ENCODE measurements around the gene GATA6.
A peak's percentile ranks its signal among the peaks of the same experiment; 100 is the strongest.

The GATA6 gene

DNA sequence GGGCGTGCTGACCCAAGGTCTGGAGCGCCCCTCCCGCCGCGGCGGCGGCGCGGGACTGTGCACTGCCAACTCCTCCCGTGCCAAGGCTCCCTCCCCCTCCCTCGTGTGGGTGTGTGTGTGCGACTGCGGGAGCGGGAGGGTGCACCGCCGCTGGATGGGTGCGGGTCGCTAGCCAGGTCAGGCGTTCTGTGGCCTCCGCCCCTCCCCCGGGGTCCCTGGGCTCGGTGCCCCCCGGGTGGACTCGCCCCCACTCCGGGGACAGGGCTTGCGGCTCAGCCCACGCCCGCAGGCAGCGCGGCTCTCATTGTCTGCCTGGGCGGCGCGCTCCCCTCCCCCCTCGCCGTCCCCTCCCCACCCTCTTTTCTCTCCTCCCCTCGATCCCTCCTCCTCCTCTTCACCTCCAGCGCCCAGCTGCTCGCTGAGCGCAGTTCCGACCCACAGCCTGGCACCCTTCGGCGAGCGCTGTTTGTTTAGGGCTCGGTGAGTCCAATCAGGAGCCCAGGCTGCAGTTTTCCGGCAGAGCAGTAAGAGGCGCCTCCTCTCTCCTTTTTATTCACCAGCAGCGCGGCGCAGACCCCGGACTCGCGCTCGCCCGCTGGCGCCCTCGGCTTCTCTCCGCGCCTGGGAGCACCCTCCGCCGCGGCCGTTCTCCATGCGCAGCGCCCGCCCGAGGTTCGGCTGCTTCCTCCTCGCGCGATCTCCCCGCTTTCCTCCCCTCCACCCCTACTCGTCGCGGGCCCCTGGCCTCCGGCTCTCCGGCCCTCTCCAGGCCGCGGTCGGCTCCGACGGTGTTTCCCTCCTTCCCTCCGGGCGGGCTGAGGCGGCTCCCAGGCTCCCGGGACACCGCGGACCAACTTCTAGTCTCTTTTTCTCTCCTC lies at the start of gene GATA6:
TSS of gene GATA6 (plus strand) at position 579 of the 878 bp plus-strand sequence. CDS start 1,556 bp downstream, outside the sequence.
- Histone ChIP-seq H3K27me3 (replicated peaks; ENCODE audit: control insufficient read depth, insufficient read depth, low read length) (no peaks in the 10 kb centered on the region; the same call in 1 of the 2 replicates), H3K36me3 (ENCODE audit: control insufficient read depth, insufficient read depth, low read length) (no peaks in the 10 kb centered on the region), H3K4me3 (replicated peaks; ENCODE audit: low read depth, low read length) (peak within 1 kb of the TSS; percentile 67)
- TF ChIP-seq, protein P1, sequence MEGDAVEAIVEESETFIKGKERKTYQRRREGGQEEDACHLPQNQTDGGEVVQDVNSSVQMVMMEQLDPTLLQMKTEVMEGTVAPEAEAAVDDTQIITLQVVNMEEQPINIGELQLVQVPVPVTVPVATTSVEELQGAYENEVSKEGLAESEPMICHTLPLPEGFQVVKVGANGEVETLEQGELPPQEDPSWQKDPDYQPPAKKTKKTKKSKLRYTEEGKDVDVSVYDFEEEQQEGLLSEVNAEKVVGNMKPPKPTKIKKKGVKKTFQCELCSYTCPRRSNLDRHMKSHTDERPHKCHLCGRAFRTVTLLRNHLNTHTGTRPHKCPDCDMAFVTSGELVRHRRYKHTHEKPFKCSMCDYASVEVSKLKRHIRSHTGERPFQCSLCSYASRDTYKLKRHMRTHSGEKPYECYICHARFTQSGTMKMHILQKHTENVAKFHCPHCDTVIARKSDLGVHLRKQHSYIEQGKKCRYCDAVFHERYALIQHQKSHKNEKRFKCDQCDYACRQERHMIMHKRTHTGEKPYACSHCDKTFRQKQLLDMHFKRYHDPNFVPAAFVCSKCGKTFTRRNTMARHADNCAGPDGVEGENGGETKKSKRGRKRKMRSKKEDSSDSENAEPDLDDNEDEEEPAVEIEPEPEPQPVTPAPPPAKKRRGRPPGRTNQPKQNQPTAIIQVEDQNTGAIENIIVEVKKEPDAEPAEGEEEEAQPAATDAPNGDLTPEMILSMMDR (IDR thresholded peaks at IDR 0.05; ENCODE audit: insufficient read depth, low read length, poor library complexity, severe bottlenecking), result peak; percentile 40
- DNase-seq (ENCODE audit: extremely low read depth, insufficient read length), result peak; percentile 49

DNA sequence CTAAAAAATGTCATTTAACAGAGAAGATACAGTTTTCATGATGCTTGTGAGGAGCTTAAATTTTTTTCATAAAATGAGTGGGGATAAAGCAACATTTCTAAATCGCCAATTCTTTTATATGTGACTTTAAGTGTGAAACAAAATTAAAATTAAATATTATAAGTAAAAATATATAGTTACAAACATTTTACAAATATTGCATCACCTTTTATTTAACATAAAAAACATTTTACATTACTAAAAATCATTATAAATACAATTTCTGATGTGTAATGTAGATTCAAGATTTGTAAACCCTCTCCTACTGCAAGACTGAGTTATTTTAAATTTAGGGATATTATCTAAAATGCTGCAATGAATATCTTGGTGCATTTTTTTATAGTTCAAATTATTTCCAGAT lies 44.4 kb upstream of the GATA6 start:
- no peak overlapping the region for H3K4me3 ChIP-seq (replicated peaks; ENCODE audit: low read depth, low read length)
- no peak for DNase-seq (ENCODE audit: extremely low read depth, insufficient read length)
- TF ChIP-seq, protein P1 (IDR thresholded peaks at IDR 0.05; ENCODE audit: insufficient read depth, low read length, poor library complexity, severe bottlenecking), result no peak
- H3K36me3 ChIP-seq (ENCODE audit: control insufficient read depth, insufficient read depth, low read length), result no peaks in the 10 kb centered on the region
- no peaks in the 10 kb centered on the region for H3K27me3 ChIP-seq (replicated peaks; ENCODE audit: control insufficient read depth, insufficient read depth, low read length)

DNA sequence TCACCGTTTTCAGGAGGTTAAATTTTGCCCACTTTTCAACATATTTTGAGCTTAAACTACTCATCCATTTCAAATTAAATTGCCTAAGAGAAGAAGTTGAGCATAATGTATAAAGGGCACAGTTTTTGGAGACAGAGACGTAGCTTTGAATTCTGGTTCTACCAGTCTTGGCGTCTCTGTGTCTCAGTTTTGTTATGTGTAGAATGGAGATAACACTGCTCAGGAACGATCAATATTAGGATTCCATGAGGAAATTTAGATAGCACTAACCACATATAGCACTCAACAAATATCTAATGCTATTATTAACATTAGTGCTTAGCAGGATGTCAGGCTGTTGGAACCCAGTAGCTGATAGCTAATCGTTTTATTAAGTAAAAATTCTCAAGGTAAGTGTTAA lies 40.4 kb upstream of the GATA6 start:
- Histone ChIP-seq H3K27me3 (replicated peaks; ENCODE audit: control insufficient read depth, insufficient read depth, low read length) (no peaks in the 10 kb centered on the region), H3K4me3 (replicated peaks; ENCODE audit: low read depth, low read length) (no peak overlapping the region), H3K36me3 (ENCODE audit: control insufficient read depth, insufficient read depth, low read length) (no peaks in the 10 kb centered on the region)
- no peak for DNase-seq (ENCODE audit: extremely low read depth, insufficient read length)
- TF ChIP-seq, protein P1 (IDR thresholded peaks at IDR 0.05; ENCODE audit: insufficient read depth, low read length, poor library complexity, severe bottlenecking), result no peak

- TF ChIP-seq, protein P1 (IDR thresholded peaks at IDR 0.05; ENCODE audit: insufficient read depth, low read length, poor library complexity, severe bottlenecking), result no peak
- no peak overlapping the region for H3K4me3 ChIP-seq (replicated peaks; ENCODE audit: low read depth, low read length)
- H3K27me3 ChIP-seq (replicated peaks; ENCODE audit: control insufficient read depth, insufficient read depth, low read length), result no peaks in the 10 kb centered on the region
- DNase-seq (ENCODE audit: extremely low read depth, insufficient read length), result no peak
- H3K36me3 ChIP-seq (ENCODE audit: control insufficient read depth, insufficient read depth, low read length), result no peaks in the 10 kb centered on the region
These were observed 39.6 kb upstream of the GATA6 start for GRCh38 chr18:22129778-22130177.

DNA sequence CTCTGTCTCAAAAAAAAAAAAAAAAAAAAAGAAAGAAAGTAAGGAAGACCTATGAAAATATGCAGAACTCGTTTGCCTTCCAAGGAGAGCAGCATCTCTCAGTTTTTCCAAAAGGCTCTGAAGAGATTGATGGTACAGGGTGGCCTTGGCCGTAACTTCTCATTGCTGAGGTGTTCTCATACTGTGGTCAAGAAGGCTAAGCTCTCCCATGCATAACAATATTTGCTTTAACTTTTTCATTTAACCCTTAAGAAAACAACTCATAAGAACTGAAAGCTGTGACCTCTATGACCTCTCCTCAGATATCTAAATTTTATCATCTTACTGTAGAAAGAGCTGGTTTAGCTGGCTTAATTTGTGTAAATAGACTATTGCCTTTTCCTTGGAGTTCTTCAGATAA lies 37.1 kb upstream of the GATA6 start:
- no peaks in the 10 kb centered on the region for H3K36me3 ChIP-seq (ENCODE audit: control insufficient read depth, insufficient read depth, low read length)
- no peak overlapping the region for H3K4me3 ChIP-seq (replicated peaks; ENCODE audit: low read depth, low read length)
- no peak for DNase-seq (ENCODE audit: extremely low read depth, insufficient read length)
- no peaks in the 10 kb centered on the region for H3K27me3 ChIP-seq (replicated peaks; ENCODE audit: control insufficient read depth, insufficient read depth, low read length)
- TF ChIP-seq, protein P1 (IDR thresholded peaks at IDR 0.05; ENCODE audit: insufficient read depth, low read length, poor library complexity, severe bottlenecking), result no peak

All from GM06990 (cell line).